Superior temporal gyrus (tissue), 1 donor: ENCODE results near the gene CNNM1.
A peak's percentile ranks its signal among the peaks of the same experiment; 100 is the strongest.

ENCODE experiments used
- DNase-seq: peaks from one replicate; pipeline ENCODE4 v3.0.0-alpha.2; 2016; ENCODE audit errors: extremely low spot score

Gene CNNM1

DNA sequence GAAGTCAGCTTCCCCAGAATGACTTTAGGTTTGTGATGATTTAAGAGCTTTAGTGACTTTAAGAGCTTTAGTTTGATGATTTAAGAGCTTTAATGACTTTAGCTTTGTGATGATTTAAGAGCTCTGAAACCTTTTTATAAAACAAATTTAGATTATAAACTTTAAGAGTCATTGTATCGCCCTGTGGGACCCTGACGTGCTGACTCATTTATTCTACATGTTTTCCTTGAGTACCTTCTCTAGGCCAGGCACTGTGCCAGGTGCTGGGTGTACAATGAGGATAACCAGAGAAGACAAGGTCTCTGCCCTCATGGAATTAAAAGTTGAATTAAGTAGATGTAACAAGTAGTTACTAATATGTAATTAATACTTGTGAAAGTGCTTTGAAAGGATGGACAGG, 45.4 kb downstream of the CNNM1 start:
- DNase-seq = no peak

DNA sequence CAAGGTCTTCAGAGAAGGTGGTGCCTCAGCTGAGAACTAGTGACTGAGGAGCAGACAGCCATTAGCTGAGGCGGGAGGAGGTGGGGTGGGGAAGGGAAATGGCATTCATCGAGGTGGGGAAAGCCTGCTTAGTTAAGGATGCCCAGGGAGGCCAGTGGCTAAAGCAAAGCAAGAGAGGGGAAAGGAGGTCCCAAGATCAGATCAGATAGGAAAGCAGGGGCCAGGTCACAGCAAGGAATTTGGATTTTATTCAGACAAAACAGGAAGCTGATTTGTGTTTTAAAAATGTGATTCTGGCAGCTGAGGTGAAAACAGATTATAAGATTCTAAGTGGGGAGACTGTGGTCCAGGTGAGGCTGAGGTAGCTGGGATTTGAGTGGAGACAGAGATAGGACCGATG, 45.8 kb downstream of the CNNM1 start:
- no peak for DNase-seq

DNA sequence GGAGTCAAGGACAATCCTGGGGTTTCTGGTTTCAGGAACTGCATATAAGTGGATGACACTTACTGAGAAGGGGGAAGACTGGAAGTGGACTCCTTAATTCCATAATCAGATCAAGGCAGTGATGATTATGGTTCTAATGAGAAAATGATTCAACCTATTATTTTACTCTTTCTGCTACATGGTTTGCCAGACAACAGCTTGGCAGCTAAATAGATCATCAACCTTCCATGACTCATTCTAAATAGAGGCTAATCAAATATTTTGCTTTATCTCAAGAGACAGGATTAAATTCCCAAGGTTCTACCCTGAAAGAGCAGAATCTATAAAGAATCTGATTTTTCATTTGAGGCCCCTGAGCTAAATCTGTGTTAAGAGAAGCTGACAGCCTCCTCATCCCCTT, 46.3 kb downstream of the CNNM1 start:
- no peak for DNase-seq

DNA sequence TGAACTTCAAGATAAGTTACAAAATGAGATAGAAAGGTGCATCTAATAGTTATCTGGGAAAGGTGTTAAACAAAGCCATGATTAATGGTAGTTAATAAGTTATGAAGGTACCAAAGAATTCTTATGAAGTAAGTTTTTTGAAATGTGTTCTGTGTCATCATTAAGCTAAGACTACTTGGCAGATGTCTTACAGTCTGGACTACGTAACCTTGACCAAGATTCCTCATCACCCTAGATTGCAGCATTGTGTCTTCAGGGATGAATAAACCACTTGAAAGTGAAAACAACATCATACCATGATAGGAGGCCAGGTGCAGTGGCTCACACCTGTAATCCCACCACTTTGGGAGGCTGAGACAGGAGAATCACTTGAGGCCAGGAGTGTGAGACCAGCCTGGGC, 53.0 kb downstream of the CNNM1 start:
- DNase-seq = no peak

DNA sequence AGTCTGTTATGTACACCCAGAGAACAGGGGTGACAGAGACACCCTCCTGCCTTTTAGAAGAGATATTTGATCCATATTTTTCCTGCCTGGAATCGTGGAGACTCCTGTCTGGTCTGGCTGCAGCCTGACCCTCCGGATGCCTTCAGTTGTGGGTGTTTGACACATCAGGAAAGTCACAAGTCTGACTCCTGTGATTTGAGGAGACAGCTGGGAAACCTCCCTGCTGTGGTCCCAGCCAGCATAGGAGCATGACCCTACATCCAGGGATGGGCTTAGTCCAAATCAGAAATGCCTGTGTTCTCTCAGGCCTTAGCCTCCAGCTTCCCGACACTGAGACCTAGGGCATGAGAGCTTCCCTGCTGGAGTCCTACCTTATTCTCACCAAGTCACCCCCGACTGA, 57.9 kb downstream of the CNNM1 start:
- DNase-seq = no peak

DNA sequence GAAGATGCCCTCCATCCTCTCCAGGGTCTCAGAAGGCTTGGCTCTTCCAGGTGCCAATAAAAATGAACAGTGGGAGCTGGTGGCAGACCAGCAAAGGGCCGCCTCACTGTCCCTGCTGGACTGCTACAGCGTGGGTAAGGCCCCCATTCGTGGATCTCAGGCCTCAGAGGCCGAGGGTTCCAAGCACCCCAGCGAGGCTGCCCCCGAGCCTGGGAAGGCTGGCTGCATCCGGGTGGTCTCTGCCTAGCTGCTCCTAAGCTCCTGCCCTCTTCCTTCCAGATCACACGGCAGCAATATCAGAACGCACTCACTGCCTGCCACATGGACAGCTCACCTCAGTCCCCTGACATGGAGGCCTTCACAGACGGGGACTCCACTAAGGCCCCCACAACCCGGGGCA, 58.4 kb downstream of the CNNM1 start:
- no peak for DNase-seq

DNA sequence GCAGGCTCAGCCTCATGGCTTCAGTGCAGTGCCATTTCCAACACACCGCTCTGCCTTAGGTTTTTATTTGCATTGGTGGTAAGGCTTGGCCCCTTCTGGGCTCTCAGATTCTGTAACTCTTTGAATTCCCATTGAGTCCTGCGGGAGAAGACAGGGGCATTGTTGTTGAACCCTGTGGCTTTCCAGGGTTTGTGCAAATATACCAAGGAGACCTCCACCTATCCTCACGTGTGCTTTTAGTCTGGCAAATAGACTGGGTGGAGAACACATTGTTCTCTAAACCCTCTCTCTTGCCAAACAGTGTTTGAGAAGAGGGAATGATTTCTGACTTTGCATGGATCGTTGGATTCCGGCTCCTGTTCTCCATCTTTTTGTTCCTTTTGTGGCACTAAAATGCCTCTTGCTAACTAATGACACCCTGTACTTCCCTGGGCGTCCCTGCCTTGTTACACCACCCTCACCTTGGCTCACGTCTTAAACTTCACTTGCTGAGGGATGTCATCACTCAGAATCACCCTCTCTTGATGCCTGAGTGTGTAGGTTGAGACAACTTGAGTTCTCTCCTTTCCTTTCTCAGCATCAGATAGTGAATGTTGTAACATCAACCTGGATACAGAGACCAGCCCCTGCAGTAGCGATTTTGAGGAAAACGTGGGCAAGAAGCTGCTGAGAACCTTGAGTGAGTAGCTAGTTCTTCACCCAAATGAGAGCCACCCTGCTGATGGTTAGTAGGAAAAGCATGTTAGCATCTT, 60.7 kb downstream of the CNNM1 start:
- no peak for DNase-seq

DNA sequence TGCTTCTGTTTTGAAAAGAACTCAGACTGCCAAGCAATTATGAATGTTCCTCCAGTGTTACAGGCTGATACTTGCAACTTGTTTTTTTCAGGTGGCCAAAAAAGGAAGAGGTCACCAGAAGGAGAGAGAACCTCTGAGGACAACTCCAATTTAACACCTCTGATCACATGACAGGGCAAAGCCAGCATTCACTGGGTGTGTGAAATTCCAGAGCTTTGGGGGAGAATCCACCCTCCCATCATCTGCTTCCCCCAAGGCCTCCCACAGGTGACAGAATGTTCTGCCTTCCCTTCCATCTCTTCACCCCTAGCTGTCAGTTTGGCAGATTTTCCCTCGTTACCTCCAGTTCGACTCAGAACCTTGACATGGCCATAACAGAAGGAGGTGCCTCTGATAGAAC, 62.2 kb downstream of the CNNM1 start:
- DNase-seq = no peak

DNA sequence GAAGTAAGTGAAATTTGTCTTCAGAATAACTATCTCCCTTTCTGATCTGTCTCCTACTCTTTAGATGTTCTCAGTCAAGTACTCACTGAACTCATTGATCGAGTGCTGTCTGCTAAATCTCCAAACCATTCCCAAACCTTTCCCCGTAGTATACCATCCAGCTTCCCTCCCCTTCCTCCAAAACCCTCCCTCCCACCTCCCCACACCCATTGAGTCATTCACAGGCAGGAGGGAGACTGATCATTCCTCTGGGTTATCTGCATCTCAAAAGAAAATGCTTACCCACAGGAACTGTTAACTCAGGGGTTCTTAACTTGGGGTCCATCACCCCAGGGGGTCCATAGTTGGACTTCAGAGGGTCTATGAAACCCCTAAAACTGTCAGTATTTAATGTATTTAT, 63.9 kb downstream of the CNNM1 start:
- no peak for DNase-seq

DNA sequence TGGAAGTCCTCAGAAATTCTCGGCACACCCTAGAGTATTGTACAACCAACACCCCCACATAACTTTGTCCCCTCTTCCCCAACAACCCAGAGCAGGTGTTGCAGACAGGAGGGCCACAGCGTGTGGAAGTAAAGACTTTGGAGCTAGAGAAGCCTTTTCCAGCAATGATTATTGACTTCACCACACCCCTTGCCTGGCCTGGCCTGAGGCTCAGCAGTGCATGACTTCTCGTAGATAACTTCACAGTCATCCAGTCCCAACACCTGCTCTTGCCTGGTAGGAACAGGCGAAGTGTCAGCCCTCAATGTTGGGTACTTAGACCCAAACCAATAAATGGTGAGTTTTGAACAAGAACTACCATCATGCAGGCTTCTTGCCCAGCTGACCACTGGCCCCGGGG, 64.5 kb downstream of the CNNM1 start:
- no peak for DNase-seq

DNA sequence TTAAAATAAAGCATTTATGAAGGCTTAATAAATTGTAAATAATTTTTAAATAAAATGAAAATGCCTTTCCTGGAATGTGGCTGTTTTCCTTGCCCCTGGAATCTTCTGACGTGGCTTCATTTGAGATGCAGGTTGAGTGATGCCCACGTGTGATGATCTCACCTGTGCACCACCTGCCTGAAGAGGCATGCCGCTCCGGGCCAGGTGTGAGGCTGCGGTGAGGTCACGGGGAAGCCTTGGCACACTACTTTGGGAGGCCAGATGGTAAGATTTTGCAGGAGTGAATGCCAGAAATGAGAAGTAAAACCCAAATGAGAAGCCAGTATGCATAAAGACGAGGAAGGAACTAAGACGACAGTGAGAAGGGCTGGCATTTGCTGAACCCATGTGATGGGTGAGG, 65.1 kb downstream of the CNNM1 start:
- no peak for DNase-seq

DNA sequence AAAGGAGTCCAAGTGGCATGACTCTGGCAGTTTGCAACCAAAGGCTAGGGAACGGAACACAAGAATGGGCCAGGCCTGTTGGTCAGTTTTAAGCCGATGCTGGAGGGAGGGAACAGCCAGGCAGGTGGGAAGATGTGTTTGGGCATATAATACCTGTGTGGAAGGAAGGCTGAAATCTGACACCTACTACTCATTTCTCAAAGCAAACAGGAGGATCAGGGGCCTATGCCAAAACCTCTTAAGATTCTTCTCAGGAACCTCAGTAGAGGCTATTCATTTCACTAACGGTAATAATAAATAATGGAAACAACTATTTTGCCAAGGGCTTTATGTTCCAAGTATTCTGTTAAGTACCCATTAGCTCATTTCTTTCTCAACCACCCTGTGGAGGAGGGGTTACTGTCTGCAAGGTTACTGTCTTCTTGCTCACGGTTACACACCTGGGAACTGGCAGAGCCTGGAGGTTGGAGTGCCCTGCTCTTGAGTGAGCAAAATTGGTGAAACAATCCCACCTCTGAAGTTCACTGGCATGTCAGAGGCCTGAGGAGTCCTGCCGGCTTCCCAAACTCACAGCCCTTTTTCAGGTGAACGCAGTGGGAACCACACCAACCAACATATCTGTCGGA, 65.7 kb downstream of the CNNM1 start:
- DNase-seq = no peak

DNA sequence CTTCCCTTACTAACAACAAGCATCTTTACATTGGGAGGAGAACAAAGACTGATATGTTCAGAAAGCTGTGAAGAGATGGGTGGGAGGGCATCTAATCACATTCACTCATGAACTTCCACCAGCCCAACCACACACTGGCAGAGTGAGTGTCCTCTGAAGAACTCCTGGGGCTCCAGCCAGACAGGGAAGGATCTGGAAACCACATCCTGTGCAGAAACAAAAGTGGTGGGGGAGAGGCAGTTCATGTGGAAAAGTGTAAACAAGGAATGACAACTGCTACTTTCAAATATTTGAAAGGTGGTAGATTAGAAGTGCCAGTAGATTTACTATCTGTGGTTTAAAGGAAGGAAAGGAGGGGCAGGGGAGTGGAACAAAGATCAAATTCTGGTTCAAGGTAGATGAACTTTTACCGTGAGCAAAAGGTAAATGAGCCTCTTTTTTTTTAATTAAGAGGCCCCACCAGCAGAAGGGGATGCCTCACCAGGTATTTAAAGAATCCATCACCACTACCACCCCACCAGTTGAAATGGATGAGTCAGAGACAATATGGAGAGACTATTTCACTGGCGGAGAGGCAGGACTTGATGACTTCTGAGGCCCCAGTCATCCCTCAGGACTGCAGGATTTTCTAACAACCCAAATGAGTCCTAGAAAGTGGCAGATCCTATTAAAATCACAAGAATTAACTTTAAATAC, 66.7 kb downstream of the CNNM1 start:
- peak; percentile 42 for DNase-seq

DNA sequence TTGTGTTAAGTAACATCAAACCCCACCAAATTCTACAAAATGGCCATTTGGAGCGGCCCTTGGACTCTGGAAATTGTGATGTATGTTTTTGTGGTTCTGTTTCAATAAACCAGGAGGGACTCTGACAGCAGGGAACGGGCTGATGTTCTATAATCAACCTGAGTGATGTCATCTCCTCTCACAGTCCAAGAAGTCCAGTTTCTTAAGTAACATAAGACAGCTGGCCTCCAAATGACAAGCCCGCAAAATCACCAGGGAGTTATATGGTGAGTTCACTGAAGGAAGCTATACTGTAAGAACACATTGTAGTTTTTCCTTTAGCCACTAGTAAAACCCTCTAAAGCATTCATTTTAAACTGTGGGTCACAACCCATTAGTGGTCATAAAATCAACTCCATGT, 67.3 kb downstream of the CNNM1 start:
- DNase-seq = no peak

DNA sequence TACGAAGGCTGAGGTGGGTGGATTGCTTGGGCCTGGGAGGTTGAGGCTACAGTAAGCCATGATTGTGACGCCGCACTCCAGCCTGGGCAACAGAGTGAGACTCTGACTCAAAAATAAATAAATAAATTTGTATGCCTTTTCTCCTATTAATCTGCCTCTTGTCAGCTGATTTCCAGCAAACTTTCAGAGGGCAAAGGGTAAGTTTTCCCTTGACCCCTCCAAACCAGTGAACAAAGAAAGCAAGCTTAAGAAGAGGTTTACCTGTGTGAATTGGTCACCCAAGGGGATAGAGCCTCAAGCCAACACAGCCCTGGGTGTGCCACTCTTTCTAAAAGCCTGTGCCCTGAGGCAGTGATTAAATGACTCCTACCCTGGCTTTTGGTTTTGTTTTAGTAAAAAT, 70.5 kb downstream of the CNNM1 start:
- DNase-seq = no peak

DNA sequence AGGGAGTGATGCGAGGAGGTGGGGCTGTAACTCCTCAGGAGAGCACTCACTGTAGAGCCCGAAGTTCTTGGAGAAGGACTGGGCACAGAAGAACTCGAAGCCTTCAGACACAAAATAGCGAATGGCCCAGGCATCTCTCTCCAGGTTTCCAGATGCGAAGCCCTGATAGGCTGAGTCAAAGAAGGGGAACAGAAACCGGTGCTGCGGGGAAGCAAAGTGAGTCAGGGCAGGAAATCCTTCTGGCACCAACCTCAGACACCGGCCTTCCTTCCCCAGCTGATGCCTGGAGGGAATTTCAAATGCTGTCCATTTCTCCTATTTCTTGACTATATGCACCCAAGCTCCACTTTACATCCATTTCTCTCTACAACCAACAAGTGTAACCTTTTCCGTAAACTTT, 74.5 kb downstream of the CNNM1 start:
- no peak for DNase-seq

DNA sequence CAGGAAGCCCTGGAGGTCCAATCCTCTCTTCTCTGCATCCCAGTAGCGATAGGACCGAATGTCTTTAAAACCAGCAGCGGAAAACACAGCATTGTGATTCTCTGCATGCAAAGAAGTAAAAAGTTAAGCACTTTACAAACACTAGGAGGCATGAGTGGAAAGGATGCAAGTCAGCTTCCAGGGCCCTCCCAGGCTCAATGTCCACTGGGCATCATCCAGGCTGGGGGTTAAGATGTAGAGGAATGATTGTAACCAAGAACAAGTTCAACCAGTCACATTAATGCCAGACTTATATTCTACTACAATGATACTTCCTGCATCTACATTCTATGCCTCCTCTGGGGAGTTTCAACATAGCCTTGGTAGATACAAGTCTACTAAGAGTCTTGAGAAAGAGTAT, 77.0 kb downstream of the CNNM1 start:
- DNase-seq = no peak

DNA sequence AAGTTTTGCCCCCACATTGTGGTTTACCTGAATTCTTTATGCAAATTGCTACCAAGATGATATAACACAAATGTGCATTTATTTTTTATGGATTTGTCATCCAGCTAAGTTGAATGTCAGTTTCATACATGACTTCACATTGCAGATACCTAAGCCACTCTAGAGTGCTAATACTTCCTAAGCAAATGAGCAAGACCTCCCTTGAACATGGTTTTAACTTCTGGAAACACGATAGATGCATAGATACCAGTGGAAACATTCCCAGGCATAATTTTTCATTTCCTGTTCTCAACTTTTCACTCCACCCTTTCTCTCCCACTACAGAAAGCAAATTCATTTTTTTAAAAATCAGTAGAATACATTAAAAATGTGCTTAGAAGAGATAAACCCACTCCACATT, 81.0 kb downstream of the CNNM1 start:
- no peak for DNase-seq

DNA sequence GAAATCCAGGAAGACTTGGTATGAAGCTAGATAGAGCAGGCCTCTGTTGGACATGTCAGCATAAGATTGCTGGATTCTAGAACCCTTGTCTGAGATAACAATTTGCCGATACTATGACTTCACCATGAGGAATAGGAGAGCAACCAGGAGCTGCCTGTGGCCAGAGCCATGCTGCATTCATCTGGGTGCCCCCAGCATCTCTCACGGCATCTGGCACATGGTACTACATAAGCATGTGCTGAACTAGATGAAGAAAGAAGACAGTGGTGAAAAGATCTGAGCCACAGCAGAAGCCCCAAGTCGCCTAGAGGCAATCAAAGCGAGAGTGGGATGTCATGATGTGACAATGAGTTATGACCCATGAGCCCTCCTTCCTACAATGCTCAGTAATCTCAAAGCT, 81.7 kb downstream of the CNNM1 start:
- DNase-seq = no peak

DNA sequence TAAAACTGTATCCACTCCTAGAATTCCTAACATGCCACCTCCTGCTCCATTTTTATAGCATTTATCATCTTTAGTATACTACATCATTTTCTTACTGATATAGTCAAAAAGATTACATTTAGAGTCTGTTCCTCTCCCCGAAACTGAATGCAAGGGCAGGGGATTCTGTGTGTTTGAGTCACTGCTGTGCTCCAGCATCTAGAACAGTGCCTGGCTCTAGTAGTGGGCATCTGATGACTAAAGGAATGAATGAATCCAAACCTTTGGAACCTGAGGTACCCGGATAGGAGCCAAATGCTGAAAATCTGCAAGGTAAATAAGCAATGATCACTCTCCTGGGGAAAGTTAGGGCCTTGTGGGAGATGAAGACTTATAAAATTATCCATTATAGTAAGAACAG, 82.4 kb downstream of the CNNM1 start:
- no peak for DNase-seq

DNA sequence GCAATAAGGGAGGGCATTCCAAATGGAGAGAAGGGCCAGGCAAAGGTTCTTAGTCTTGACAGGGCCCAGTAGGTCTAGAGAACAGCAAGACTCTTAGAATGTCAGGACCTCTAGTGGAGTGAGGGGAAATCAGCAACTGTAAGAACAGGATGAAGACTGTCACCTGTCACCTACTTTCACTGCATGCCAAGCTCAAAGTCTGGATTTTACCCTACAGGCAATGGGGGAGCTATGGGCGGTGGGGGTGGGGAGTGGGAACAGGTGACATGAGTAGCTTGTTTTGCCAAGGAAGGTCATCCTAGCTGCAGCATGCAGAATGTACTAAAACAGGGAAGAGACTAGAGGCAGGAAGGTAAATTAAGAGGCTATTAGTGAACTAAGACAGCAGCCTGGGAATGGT, 82.9 kb downstream of the CNNM1 start:
- DNase-seq = no peak

DNA sequence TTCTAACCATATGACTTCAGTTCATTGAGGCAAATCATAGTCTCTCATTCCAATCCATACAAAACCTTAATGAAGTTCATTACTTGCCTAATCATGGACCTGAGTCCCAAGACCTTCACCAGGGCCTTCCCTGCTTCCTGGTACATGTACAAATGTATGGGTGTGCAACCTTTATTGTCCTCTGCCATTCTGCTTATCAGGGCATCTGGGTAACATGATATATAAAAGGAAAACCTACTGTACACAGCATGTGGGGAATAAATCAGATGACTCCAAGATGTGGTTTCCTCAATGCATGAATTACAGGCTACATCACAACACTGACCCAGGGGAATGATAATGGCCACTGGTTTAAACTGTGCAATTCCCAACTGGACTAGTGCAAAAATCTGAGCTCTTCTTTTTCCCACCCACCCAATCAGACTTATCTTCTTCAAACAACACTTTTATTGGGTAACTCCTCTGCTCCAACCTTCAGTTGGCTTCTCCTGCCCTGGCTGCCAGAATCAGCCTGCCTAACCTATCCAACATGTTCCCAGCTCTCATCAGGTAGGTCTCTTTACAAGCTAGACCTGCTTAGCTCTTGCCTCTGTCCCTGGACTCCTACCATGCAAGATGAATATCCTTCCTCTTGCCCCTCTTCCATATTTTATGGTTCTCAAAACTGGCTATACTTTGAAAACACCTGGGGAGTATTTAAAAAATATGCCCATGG, 89.9 kb downstream of the CNNM1 start:
- no peak for DNase-seq

DNA sequence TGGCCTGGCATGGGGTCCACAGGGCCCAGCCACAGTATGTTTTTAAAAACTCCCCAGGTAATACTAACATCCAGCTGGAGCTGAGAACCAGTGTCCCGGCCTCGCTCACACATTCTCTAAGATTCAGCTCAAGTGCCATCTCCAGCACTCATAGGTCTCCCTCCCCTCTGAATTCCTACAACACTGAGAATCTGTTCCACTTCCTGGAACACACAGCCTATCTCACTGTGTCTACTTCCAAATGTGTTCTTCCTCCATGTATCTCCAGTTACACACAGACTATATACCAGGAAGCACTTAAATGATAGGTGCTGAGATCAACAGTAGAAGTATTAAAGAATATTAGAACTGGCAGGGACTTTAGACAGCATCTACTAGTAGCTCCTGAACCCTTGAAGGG, 90.5 kb downstream of the CNNM1 start:
- no peak for DNase-seq
